Colon (tissue), 2 donors: ENCODE measurements around the gene RSPH1.

ENCODE experiments used
- FAIRE-seq: peaks from 2 replicates; lab custom pipeline; 2012; peaks lifted over from hg19 to GRCh38; lab: Jason Lieb, UNC
- donor health status: control.
- donor health status: control.

RSPH1 gene

GRCh38 chr21:42426876-42427480 lies 69.0 kb downstream of the RSPH1 start:
- no peak for FAIRE-seq

GRCh38 chr21:42426424-42426823 lies 69.6 kb downstream of the RSPH1 start:
- no peak for FAIRE-seq

- FAIRE-seq: no peak
These were observed 70.4 kb downstream of the RSPH1 start for GRCh38 chr21:42425591-42425990.

GRCh38 chr21:42424914-42425541 lies 71.0 kb downstream of the RSPH1 start:
- FAIRE-seq: no peak

- no peak for FAIRE-seq
These were observed 72.3 kb downstream of the RSPH1 start for GRCh38 chr21:42423685-42424084.

GRCh38 chr21:42423197-42423675 lies 72.8 kb downstream of the RSPH1 start:
- no peak for FAIRE-seq
